Measurements from ENCODE around the gene PARP11.

Gene PARP11

DNA sequence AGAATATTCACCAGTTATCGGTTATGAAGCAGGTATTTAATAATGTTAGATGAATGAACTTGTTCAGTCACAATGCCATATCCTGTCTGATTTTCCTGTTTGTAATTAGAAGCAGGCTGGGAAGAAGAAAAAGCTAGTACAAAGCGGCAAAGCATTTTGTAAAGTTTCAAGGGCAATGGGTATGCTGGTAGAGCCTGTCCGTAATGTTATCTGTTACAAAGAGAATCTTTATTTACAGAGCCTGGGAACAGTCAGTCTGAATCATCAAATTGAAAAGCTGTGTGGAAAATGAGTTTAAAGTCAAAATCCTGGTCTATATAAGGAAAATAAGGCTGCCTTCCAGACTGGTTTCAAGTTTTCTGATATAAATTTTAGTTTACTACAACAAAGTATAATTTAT lies 40.5 kb downstream of the PARP11 start:
- H3K4me1 ChIP-seq (ENCODE audit: insufficient read depth, low read length), result no peaks in the 10 kb centered on the region

GRCh38 chr12:3828888-3829287 lies 44.3 kb downstream of the PARP11 start:
- Histone ChIP-seq H3K4me3 (ENCODE audit: low read depth in 1 of 2, low read length in 2 of 2) (no peak overlapping the region), H2AFZ (ENCODE audit: low read depth, low read length) (no peak overlapping the region), H3K79me2 (ENCODE audit: insufficient read depth, low read length) (peaks cover 3% of the 10 kb centered on the region; the same call in 1 of the 2 replicates), H3K4me2 (ENCODE audit: insufficient read depth, low read length) (no peak overlapping the region), H3K36me3 (ENCODE audit: insufficient read depth, low read length) (peaks cover 21% of the 10 kb centered on the region; the same call in 1 of the 2 replicates), H3K27ac (ENCODE audit: low read length) (no peak overlapping the region), H3K27me3 (ENCODE audit: insufficient read depth, low read length, poor library complexity) (no peaks in the 10 kb centered on the region), H3K9me3 (ENCODE audit: insufficient read depth, low read length, severe bottlenecking) (no peaks in the 10 kb centered on the region), H3K9ac (ENCODE audit: low read depth, low read length) (no peak overlapping the region), H4K20me1 (ENCODE audit: insufficient read depth, low read length) (peaks cover 3% of the 10 kb centered on the region; the same call in 1 of the 2 replicates), H3K4me1 (ENCODE audit: insufficient read depth, low read length) (no peaks in the 10 kb centered on the region)
- ATAC-seq (ENCODE audit: insufficient read depth, low read depth), result no peak
- TF ChIP-seq, protein P1, sequence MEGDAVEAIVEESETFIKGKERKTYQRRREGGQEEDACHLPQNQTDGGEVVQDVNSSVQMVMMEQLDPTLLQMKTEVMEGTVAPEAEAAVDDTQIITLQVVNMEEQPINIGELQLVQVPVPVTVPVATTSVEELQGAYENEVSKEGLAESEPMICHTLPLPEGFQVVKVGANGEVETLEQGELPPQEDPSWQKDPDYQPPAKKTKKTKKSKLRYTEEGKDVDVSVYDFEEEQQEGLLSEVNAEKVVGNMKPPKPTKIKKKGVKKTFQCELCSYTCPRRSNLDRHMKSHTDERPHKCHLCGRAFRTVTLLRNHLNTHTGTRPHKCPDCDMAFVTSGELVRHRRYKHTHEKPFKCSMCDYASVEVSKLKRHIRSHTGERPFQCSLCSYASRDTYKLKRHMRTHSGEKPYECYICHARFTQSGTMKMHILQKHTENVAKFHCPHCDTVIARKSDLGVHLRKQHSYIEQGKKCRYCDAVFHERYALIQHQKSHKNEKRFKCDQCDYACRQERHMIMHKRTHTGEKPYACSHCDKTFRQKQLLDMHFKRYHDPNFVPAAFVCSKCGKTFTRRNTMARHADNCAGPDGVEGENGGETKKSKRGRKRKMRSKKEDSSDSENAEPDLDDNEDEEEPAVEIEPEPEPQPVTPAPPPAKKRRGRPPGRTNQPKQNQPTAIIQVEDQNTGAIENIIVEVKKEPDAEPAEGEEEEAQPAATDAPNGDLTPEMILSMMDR (IDR thresholded peaks at IDR 0.05; ENCODE audit: borderline replicate concordance, extremely low read depth, low read length, poor library complexity, severe bottlenecking), result no peak
- TF ChIP-seq EZH2 (IDR thresholded peaks at IDR 0.05; ENCODE audit: borderline replicate concordance, low read depth, low read length, severe bottlenecking), result no peak
- no peak for DNase-seq

More for the DNA sequence above, 40.5 kb downstream of the PARP11 start:
- Histone ChIP-seq H3K9me3 (ENCODE audit: insufficient read depth, low read length, severe bottlenecking) (no peaks in the 10 kb centered on the region), H2AFZ (ENCODE audit: low read depth, low read length) (no peak overlapping the region), H3K4me2 (ENCODE audit: insufficient read depth, low read length) (no peak overlapping the region), H3K79me2 (ENCODE audit: insufficient read depth, low read length) (peaks cover 27% of the 10 kb centered on the region), H3K27me3 (ENCODE audit: insufficient read depth, low read length, poor library complexity) (no peaks in the 10 kb centered on the region), H3K27ac (ENCODE audit: low read length) (no peak overlapping the region), H3K4me3 (ENCODE audit: low read depth in 1 of 2, low read length in 2 of 2) (no peak overlapping the region), H4K20me1 (ENCODE audit: insufficient read depth, low read length) (peaks cover 21% of the 10 kb centered on the region; the same call in 1 of the 2 replicates), H3K9ac (ENCODE audit: low read depth, low read length) (no peak overlapping the region), H3K36me3 (ENCODE audit: insufficient read depth, low read length) (peaks cover 8% of the 10 kb centered on the region; the same call in 1 of the 2 replicates)
- TF ChIP-seq, protein P1 (IDR thresholded peaks at IDR 0.05; ENCODE audit: borderline replicate concordance, extremely low read depth, low read length, poor library complexity, severe bottlenecking), result no peak
- no peak for TF ChIP-seq EZH2 (IDR thresholded peaks at IDR 0.05; ENCODE audit: borderline replicate concordance, low read depth, low read length, severe bottlenecking)
- DNase-seq, result no peak
- ATAC-seq (ENCODE audit: insufficient read depth, low read depth), result no peak

DNA sequence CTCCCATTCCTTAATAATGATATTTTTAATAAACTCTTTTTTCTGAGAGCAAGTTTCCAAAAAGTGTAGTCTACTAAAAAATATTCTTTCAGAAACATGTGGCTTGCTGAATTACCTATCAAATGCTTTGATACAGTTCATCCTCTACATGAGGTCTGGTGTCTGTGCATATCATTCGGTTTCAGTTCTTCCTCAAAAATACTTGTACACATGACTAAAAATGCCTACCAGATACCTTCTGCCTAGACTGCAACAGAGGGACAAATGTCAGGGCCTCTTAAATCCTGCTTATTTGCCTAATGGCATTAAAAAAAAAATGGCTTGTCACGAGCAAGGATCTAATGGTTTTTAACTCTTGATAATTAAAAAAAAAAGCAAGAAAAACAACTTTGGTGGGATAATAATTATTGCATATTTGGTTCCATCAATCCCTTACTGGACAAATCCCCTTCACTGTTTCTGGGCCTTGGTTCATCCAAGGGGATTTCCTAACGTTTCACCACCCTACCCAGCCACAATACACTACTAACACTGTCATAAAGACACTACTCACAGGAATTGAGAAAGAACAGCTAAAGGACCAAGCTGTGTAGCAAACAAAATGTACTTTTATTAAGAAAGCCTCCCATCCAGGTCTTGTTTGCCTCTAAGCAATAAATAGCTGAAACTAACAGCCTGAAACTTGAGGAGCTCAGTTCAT lies 45.7 kb downstream of the PARP11 start:
- no peak overlapping the region for H3K9ac ChIP-seq (ENCODE audit: low read depth, low read length)
- no peaks in the 10 kb centered on the region; the same call in 1 of the 2 replicates for H4K20me1 ChIP-seq (ENCODE audit: insufficient read depth, low read length)
- TF ChIP-seq, protein P1 (IDR thresholded peaks at IDR 0.05; ENCODE audit: borderline replicate concordance, extremely low read depth, low read length, poor library complexity, severe bottlenecking), result no peak
- TF ChIP-seq EZH2 (IDR thresholded peaks at IDR 0.05; ENCODE audit: borderline replicate concordance, low read depth, low read length, severe bottlenecking), result no peak
- no peak overlapping the region for H3K27ac ChIP-seq (ENCODE audit: low read length)
- no peaks in the 10 kb centered on the region for H3K27me3 ChIP-seq (ENCODE audit: insufficient read depth, low read length, poor library complexity)
- no peaks in the 10 kb centered on the region for H3K4me1 ChIP-seq (ENCODE audit: insufficient read depth, low read length)
- H3K4me3 ChIP-seq (ENCODE audit: low read depth in 1 of 2, low read length in 2 of 2), result no peak overlapping the region
- H3K4me2 ChIP-seq (ENCODE audit: insufficient read depth, low read length), result no peak overlapping the region
- no peak overlapping the region for H2AFZ ChIP-seq (ENCODE audit: low read depth, low read length)
- ATAC-seq (ENCODE audit: insufficient read depth, low read depth) (no peak), DNase-seq (no peak)
- peaks cover 3% of the 10 kb centered on the region; the same call in 1 of the 2 replicates for H3K79me2 ChIP-seq (ENCODE audit: insufficient read depth, low read length)
- no peaks in the 10 kb centered on the region for H3K9me3 ChIP-seq (ENCODE audit: insufficient read depth, low read length, severe bottlenecking)
- H3K36me3 ChIP-seq (ENCODE audit: insufficient read depth, low read length), result peaks cover 21% of the 10 kb centered on the region; the same call in 1 of the 2 replicates

All from DND-41 (cell line).